Body of pancreas (tissue), 4 donors: Measurements from ENCODE around the gene DAB2IP. TPM values are rescaled to one million over a fixed set of nuclear protein-coding genes. Genes with fewer than 3 reads are reported as not detected.
A peak's percentile ranks its signal among the peaks of the same experiment; 100 is the strongest.

Experiments
- ATAC-seq: fragments of 150-250 bp; one replicate; pipeline ENCODE4 v1.9.1; 2016
- DNase-seq, 4 donors: peaks; one replicate each; pipeline ENCODE4 v3.0.0-alpha.2; 2019
- H3K27ac ChIP-seq, 4 donors: fragments of 200-600 bp; sonication (generic); 1 replicate in 3 of 4; 2 replicates in 1 of 4; pipeline versions ENCODE4 v1.5.1 to v1.6.1; 2016 to 2019; ENCODE audit warnings: mild to moderate bottlenecking in 1 of 4, mixed read lengths in 1 of 4, moderate library complexity in 1 of 4
- H3K27me3 ChIP-seq, 2 donors: fragments of 200-600 bp; sonication (generic); one replicate each; pipeline ENCODE4 v1.6.0; 2016; ENCODE audit warnings: mild to moderate bottlenecking in 1 of 2
- H3K36me3 ChIP-seq, 2 donors: fragments of 200-600 bp; sonication (generic); replicated peaks in 1 of 2; 2 replicates each; pipeline ENCODE4 v1.5.1; 2016; ENCODE audit warnings: low read depth in 2 of 2; ENCODE audit not compliant: insufficient read depth in 1 of 2
- H3K4me1 ChIP-seq: fragments of 200-600 bp; sonication (generic); one replicate; pipeline ENCODE4 v1.6.0; 2016
- H3K4me3 ChIP-seq, 2 donors: fragments of 200-600 bp; sonication (generic); 1 replicate in 1 of 2; 2 replicates in 1 of 2; pipeline ENCODE4 v1.5.1; 2016 to 2019
- H3K9me3 ChIP-seq, 3 donors: fragments of 200-600 bp; sonication (generic); 1 replicate in 2 of 3; 2 replicates in 1 of 3; pipeline ENCODE4 v1.5.1; 2016
- POLR2A ChIP-seq, 3 donors: fragments of 450-650 bp; IDR thresholded peaks; one replicate each; pipeline ENCODE4 v1.6.1; 2016; ENCODE audit warnings: antibody characterized with exemption in 3 of 3, mild to moderate bottlenecking in 2 of 3
- WGBS, 2 donors: methylation state at CpG; one replicate each; pipeline ENCODE4 v1.1.5; 2017; 5-methylcytosine and 5-hydroxymethylcytosine counted together
- intact Hi-C: fragments of 100-400 bp; cut with DNase I; formaldehyde crosslinking; loops from one replicate; pipeline ENCODE4 v1.15.1; 2023
- total RNA-seq, 2 donors: library from RNA; depleted of rRNA; stranded (reverse); fragments of >200 nt; gene quantifications; one replicate each; pipeline ENCODE4 v1.1.0, GENCODE V29; 2016
- TF ChIP-seq, protein P1 (sequence below), 7 experiments: fragments of 450-650 bp in 4 of 7; fragments of 200-600 bp in 3 of 7; sonication (generic) in 3 of 7; IDR thresholded peaks; one replicate each; pipeline ENCODE4 v1.5.1; 2016 to 2019; ENCODE audit warnings: antibody characterized with exemption in 7 of 7

DAB2IP gene
- total RNA-seq, 2 donors from 2014 or later = 25.2 to 34.9 TPM

DNA sequence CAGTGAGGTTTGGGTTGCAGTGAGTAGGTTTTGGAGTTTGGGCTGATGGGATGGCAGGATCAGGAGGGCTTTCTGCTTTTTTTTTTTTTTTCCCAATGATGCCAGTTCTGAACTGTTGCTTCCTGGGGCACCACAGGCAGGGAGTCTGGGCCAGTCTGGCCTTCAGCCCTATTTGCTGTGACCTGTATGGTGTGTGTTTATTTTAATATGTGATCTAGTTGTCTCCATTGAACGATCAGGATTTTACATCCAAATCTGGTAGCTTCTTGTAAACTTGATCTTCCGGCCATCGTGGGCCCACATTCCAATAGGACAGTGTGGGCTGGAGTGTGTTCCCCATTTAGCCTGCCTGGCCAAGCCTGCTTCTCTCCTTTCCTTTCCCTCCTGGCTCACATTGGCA, 25.8 kb upstream of the DAB2IP start:
- H3K4me3 ChIP-seq = no peak overlapping the region
- ATAC-seq = no peak
- TF ChIP-seq, protein P1, sequence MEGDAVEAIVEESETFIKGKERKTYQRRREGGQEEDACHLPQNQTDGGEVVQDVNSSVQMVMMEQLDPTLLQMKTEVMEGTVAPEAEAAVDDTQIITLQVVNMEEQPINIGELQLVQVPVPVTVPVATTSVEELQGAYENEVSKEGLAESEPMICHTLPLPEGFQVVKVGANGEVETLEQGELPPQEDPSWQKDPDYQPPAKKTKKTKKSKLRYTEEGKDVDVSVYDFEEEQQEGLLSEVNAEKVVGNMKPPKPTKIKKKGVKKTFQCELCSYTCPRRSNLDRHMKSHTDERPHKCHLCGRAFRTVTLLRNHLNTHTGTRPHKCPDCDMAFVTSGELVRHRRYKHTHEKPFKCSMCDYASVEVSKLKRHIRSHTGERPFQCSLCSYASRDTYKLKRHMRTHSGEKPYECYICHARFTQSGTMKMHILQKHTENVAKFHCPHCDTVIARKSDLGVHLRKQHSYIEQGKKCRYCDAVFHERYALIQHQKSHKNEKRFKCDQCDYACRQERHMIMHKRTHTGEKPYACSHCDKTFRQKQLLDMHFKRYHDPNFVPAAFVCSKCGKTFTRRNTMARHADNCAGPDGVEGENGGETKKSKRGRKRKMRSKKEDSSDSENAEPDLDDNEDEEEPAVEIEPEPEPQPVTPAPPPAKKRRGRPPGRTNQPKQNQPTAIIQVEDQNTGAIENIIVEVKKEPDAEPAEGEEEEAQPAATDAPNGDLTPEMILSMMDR (IDR thresholded peaks at IDR 0.05) = no peak
- no peak for TF ChIP-seq POLR2A (IDR thresholded peaks at IDR 0.05)
- WGBS, 2 donors = 42 to 61% methylated on average over 3 of the region's 3 CpGs
- peak overlapping the region in 3 of 4 donors; percentile 53 to 71 (median 63) for H3K27ac ChIP-seq
- no peaks in the 10 kb centered on the region for H3K9me3 ChIP-seq
- DNase-seq = no peak
- H3K27me3 ChIP-seq = no peaks in the 10 kb centered on the region
- no peaks in the 10 kb centered on the region for H3K36me3 ChIP-seq
- peaks cover 31% of the 10 kb centered on the region for H3K4me1 ChIP-seq
- intact Hi-C loops = no loop called here

DNA sequence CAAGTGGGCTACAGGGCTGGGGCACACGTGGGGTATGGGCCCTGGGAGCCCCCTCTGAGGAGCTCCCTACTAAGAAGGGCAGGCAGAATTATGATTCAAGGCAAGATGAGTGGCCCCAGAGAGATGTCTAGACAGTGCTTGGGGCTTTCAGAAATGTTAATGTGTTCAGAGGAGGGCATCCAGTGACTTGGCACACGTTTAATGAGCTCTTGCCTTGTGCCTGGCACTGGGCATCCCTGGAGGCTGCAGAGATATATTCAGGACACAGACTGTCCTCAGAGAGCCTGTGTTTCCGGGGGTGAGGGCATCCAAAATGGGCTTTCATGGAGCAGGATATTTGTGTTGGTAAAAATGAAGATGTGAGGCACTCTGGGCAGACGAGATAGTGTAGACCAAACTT, 25.4 kb upstream of the DAB2IP start:
- TF ChIP-seq, protein P1 (IDR thresholded peaks at IDR 0.05) = no peak
- no peak for TF ChIP-seq POLR2A (IDR thresholded peaks at IDR 0.05)
- WGBS, 2 donors = 72 to 76% methylated on average over 3 to 4 of the region's 4 CpGs
- peaks cover 27% of the 10 kb centered on the region for H3K4me1 ChIP-seq
- DNase-seq = no peak
- peak overlapping the region in 3 of 4 donors; percentile 53 to 71 (median 63) for H3K27ac ChIP-seq
- H3K36me3 ChIP-seq = no peaks in the 10 kb centered on the region
- no peak overlapping the region for H3K4me3 ChIP-seq
- ATAC-seq = no peak
- intact Hi-C loops = no loop called here
- no peaks in the 10 kb centered on the region for H3K9me3 ChIP-seq
- no peaks in the 10 kb centered on the region for H3K27me3 ChIP-seq

DNA sequence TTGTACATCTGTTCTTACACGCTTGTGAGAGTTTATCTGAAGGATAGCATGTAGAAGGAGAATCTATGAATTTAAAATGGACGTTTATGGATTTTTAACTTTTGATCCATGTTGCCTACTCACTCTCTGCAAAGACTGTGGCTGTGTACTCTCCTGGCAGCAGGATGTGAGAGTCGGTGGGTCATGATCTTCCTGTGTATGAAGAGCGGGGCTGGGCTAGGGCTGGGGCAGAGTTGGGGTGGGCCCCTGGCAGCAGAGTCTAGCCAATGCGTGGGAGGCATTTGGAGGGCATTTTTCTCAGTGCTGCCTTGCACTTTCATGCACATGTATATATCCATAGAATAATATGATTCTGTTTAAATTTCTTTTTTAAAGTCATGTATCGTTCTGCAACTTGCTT, 24.0 kb upstream of the DAB2IP start:
- DNase-seq (no peak), ATAC-seq (no peak)
- TF ChIP-seq POLR2A (IDR thresholded peaks at IDR 0.05) = no peak
- TF ChIP-seq, protein P1 (IDR thresholded peaks at IDR 0.05) = no peak
- Histone ChIP-seq H3K27me3 (no peaks in the 10 kb centered on the region), H3K36me3 (no peaks in the 10 kb centered on the region), H3K4me3 (no peak overlapping the region), H3K27ac (no peak overlapping the region), H3K9me3 (no peaks in the 10 kb centered on the region), H3K4me1 (peaks cover 19% of the 10 kb centered on the region)
- 64 to 73% methylated on average over 6 of the region's 6 CpGs for WGBS, 2 donors
- intact Hi-C loops = no loop called here

DNA sequence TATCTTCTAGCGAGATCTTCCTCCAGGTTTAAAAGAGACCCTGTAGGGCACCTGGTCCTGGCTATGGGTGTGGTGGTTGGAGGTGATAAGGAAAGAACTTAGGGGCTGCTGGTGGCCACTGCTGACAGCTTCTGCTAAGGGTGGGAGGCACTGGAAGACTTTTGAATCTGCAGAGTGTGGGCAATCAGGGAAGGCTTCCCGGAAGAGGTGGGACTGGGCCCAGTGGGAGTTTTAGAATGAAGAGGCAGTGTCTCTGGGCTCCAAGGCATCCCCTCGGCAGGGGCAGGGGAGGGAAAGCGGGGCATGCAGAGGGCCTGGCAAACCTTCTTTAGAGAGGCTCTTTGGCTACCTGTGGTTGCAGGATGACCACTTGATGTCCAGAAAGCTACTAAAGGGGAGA, 23.0 kb upstream of the DAB2IP start:
- Histone ChIP-seq H3K4me1 (peaks cover 21% of the 10 kb centered on the region), H3K27ac (no peak overlapping the region), H3K36me3 (no peaks in the 10 kb centered on the region), H3K4me3 (no peak overlapping the region), H3K27me3 (no peaks in the 10 kb centered on the region), H3K9me3 (no peaks in the 10 kb centered on the region)
- no peak for TF ChIP-seq POLR2A (IDR thresholded peaks at IDR 0.05)
- TF ChIP-seq, protein P1 (IDR thresholded peaks at IDR 0.05) = no peak
- ATAC-seq (no peak), DNase-seq (no peak)
- 89% methylated on average over 4 of the region's 4 CpGs for WGBS, 2 donors
- intact Hi-C loops = no loop called here

DNA sequence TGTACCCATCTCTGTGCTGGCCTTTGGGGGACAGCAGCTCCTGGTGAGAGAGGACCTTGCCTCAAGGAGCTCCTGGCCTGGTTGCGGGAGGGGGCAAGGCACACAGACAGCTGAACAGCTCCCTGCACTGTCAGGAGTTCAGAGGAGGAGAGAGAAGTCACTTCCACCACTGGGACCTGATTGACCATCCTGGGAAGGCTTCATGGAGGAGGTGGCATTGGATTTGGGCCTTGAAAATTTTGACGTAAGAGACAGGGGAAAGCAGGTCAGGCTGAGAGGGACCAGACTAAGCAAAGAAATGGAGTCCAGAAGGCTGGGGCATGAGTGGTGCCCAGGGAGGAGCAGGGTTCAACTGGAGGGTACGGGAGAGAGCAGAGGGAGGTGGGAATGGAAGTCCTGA, 20.3 kb upstream of the DAB2IP start:
- DNase-seq = no peak
- TF ChIP-seq, protein P1 (IDR thresholded peaks at IDR 0.05) = no peak
- TF ChIP-seq POLR2A (IDR thresholded peaks at IDR 0.05) = no peak
- intact Hi-C loops = no loop called here

More for the DNA sequence above, 20.3 kb upstream of the DAB2IP start:
- no peaks in the 10 kb centered on the region for H3K27me3 ChIP-seq
- H3K4me3 ChIP-seq = no peak overlapping the region
- ATAC-seq = no peak
- WGBS, 2 donors = 90 to 95% methylated on average over 3 of the region's 3 CpGs
- H3K4me1 ChIP-seq = peaks cover 43% of the 10 kb centered on the region
- H3K27ac ChIP-seq = no peak overlapping the region
- H3K36me3 ChIP-seq = no peaks in the 10 kb centered on the region
- no peaks in the 10 kb centered on the region for H3K9me3 ChIP-seq
